Left lobe of liver (tissue), 2 donors: ENCODE measurements around the gene GADL1. TPM values are rescaled to one million over a fixed set of nuclear protein-coding genes. Genes with fewer than 3 reads are reported as not detected.

Source experiments
- ATAC-seq: fragments of 200-7000 bp; cut with Tn5 transposase; one replicate; pipeline ENCODE4 v1.9.1; 2020; ENCODE audit warnings: mild to moderate bottlenecking, moderate library complexity
- DNase-seq: peaks from one replicate; pipeline ENCODE4 v3.0.0-alpha.2; 2020; ENCODE audit warnings: low spot score
- total RNA-seq: library from RNA; stranded (reverse); gene quantifications from one replicate; pipeline ENCODE4 v1.2.1, GENCODE V29; 2021
- donor health status: DM: no; HTN: no; CAD: no; lungs with moderate emphysema.
- donor health status: DM: no; HTN: yes; CAD: no.

Gene GADL1
- total RNA-seq, 1 donor from 2014 or later = not detected

DNA sequence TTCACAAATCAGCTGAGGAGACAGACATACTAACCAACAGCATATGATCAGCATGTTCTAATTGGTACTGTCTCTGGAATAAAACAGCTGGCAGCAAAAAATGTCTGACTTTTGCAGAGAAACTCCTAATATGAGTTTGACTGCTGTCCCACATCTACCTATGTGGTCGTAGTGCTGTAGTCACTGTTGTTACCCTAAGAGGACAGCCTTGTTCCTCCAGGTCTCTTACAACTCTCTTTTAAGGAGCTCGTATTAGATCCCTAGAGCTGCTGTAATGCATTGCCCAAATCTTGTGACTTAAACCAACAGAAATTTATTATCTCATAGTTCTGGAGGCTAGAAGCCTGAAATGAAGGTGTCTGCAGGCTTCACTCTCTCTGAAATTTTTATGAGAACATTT lies 195.9 kb downstream of the GADL1 start:
- no peak for ATAC-seq
- no peak for DNase-seq

- ATAC-seq = no peak
- DNase-seq = no peak
Observed at GRCh38 chr3:30696896-30697295, 197.6 kb downstream of the GADL1 start.

- no peak for DNase-seq
- ATAC-seq = no peak
Observed at GRCh38 chr3:30696403-30696819, 198.1 kb downstream of the GADL1 start.

- no peak for DNase-seq
- ATAC-seq = no peak
Observed at GRCh38 chr3:30695302-30696061, 199.0 kb downstream of the GADL1 start.

DNA sequence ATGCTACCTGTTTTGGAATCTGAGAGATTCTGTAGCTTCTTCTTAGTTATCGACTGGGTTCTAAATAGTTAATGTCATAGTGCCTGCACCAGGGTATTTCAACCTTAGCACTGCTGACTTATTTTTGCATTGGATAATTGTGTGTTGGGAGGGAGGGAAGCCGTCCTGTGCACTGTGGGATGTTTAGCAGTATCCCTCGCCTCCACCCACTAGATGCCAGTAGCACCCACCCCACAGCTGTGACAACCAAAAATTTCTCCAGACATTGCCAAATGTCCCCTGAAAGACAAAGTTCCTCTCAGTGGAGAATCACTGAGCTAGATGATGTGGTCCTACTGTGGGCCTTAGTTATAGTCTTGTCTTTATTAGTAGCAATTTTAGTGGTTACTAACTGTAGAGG lies 199.8 kb downstream of the GADL1 start:
- no peak for DNase-seq
- no peak for ATAC-seq

GRCh38 chr3:30694148-30694547 lies 200.3 kb downstream of the GADL1 start:
- ATAC-seq = no peak
- DNase-seq = no peak

DNA sequence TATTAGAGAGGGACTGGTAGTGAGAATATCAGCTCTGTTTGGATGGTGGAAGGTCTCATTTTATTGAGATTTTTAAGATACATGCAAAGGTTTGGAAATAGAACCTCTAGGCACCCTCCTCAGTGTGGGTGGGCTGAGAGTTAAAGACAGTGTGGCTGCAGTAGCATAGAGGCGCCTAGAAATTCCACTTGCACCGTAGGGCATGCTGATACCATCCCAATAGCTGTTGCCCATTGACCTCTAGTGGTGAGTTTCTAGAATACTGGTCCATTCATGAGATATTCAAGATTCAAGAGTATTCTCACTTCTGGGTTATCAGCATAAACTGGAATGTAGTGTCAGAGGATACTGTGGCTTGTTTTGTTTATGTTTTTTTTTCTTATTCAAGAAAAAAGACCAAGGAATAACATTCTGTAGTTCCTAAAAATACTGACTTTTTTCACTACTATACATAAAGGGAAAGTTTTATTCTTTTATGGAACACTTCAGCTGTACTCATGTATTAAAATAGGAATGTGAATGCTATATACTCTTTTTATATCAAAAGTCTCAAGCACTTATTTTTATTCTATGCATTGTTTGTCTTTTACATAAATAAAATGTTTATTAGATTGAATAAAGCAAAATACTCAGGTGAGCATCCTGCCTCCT lies 200.9 kb downstream of the GADL1 start:
- ATAC-seq (peak; percentile 92), DNase-seq (no peak)

DNA sequence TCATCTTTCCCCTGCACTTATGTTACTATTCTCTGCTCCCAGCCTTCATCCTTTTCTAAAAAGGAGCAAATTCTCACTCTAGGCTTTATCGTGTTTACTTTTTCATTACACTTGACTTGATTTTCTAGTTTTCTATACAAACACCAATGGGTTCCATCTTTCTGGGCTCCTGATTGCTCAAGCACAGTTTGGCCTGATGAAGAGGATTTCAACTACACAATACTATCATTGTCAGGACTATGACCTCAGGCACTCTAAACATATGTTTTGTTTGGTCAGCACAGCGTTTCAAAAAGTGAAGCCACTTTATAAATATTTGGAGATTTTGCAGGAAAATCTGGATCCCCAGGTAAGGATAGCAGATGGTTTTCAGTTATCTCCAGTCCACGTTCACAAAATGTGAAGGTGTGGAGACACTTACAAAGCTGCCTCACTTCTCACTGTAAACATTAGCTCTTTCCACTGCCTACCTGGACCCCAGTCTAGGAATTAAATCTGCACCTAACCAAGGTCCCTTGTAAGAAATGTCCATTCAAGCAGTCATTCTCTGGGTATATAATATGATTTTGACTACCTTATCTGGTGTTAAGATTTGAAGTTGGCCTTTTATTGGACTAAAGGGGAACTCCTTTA lies 201.8 kb downstream of the GADL1 start:
- ATAC-seq = peak; percentile 40
- DNase-seq = no peak

- ATAC-seq = peak; percentile 43
- DNase-seq = no peak
Observed at GRCh38 chr3:30691944-30692343, 202.5 kb downstream of the GADL1 start.

- no peak for ATAC-seq
- no peak for DNase-seq
Observed at GRCh38 chr3:30691249-30691880, 203.1 kb downstream of the GADL1 start.

- ATAC-seq (no peak), DNase-seq (no peak)
Observed at GRCh38 chr3:30690199-30690598, 204.3 kb downstream of the GADL1 start.

DNA sequence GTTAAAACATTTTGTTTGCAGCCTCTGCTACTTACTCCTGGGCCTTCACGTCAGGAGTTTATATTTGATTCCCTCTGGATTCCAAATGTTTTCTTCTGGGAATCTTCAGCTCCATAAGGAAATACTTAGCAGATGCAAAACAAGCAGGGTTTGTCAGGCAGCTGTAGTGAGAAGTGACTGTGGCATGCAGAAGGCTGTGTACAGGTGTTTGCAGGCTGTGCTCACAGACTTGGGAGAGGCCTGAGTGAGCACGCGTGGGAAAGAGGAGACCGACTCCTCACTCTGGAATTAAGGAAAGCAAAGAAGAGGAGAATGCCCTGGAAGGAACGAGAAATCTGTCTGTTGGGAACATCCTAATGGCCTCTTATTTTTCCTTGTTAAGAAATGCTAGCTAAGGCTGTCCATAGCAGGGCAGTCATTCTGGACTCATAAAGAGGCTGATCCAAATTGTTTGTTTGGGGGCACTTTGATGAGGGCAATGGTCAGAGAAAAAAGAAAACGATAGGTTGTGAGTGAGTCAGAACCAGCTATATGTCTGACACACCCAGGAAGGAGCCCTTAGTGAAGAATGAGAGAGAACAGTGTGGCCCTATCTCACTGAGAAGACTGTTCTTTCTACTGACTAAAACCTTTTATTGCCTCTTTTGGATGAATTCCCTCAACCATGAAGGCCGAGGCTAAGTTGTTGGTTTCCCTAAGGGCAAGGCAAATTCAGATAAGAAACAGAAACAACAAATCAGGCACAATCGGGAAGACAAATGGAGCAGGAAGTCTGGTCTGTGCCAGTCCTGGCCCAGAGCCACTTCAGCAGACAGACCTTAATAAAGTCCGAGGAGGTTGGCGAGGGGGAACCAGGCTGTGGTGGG lies 205.5 kb downstream of the GADL1 start:
- peak; percentile 14 for ATAC-seq

GRCh38 chr3:30687930-30688570 lies 206.4 kb downstream of the GADL1 start:
- no peak for DNase-seq

More for the DNA sequence above, 205.5 kb downstream of the GADL1 start:
- no peak for DNase-seq

GRCh38 chr3:30686799-30687198 lies 207.7 kb downstream of the GADL1 start:
- ATAC-seq = no peak

More at GRCh38 chr3:30687930-30688570, 206.4 kb downstream of the GADL1 start:
- no peak for ATAC-seq

DNA sequence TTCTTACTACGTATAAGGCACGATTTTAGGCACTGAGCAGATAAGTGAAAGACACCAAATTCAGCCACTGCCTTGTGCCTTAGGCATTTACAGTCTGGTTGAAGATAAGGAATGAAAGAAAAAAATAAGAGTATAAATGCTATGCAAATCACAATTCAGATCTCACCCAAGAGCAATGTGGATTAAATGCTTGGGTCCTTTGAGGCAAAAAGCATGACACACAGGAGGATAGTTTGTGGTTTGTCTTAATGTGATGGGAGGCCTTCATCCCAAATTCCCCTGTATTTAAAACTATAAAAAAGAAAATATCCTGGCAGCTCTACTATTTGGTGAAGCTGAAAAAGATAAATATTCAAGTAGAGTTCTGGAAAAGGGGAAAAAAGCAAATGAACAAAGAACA lies 208.3 kb downstream of the GADL1 start:
- no peak for ATAC-seq
- DNase-seq = no peak

More at GRCh38 chr3:30686799-30687198, 207.7 kb downstream of the GADL1 start:
- no peak for DNase-seq

DNA sequence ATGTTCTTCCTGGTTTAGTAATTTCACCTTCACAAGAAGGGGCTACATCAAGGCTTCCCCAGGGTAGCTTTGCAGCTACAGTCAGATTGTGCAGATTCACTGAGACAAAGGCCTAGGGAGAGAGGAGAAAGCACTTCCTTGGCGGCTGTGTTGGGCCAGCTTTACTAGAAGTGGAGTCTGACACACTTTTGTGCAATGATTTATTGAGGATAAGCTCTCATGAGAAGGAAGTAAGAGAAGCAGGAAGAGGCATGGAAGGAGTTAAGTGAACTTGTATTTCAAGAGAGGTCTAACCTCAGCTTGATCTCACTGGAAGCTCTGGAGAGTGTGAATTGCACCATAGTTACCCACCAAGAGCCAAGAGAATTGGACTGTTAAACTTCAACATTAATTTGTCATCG lies 209.2 kb downstream of the GADL1 start:
- ATAC-seq (no peak), DNase-seq (no peak)

DNA sequence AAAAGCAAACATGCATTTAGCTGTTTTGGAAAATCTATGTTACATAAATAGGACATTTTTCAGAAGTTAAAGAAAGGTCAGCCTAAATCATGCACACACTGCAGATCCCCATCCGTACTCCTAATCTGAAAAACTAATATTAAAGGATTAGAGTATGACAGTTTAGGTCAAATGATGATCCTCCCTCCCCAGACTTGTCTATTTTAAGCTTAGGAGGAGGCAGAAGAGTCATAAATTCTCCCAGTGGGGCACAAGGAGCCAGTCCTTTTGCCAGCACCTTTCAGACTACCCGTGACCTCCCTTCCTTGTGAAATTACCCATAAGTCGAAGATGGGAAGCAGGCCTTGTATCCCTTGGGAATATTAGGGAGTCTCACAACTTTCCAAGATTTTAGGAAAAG lies 210.1 kb downstream of the GADL1 start:
- DNase-seq (no peak), ATAC-seq (no peak)

GRCh38 chr3:30683769-30684168 lies 210.7 kb downstream of the GADL1 start:
- DNase-seq (no peak), ATAC-seq (no peak)

- ATAC-seq (no peak), DNase-seq (no peak)
Observed at GRCh38 chr3:30682434-30683155, 211.9 kb downstream of the GADL1 start.
